Astrocyte (in vitro differentiated cells and primary cell): Measurements from ENCODE around the gene ITGB3.

Experiments used
- CTCF ChIP-seq: IDR thresholded peaks from 2 replicates; pipeline ENCODE4 v1.5.1; 2011; ENCODE audit warnings: low read depth, mild to moderate bottlenecking, inconsistent platforms, low read length, moderate library complexity; ENCODE audit not compliant: insufficient read depth
- EZH2 ChIP-seq: IDR thresholded peaks from 2 replicates; pipeline ENCODE4 v1.6.1; 2012; ENCODE audit warnings: mild to moderate bottlenecking, low read length, inconsistent platforms; ENCODE audit not compliant: insufficient read depth

DNA sequence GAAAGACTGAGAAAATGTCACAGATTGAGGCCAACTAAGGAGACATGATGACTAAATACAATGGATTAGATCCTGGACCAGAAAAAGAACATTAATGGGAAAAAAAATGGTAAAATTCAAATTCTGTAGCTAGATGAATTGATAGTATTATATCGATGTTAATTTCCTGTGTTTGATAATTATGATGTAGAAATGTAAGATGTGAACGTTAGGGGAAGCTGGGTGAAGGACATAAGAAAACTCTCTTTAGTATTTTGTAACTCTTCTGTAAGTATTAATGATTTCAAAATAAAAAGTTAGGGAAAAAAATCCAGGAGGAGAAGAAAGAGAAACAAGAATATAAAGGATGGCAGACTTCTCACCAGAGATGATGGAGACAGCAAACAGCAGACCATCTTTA is 2.8 kb upstream of the ITGB3 start:
- TF ChIP-seq CTCF = no peak
- TF ChIP-seq EZH2 = no peak
